HG03039 (cell line): ENCODE data around the gene SNX24.

Experiments
- ATAC-seq: cut with Tn5 transposase; IDR thresholded peaks from one replicate; pipeline ENCODE4 v1.9.1; 2021; ENCODE audit warnings: mild to moderate bottlenecking, moderate library complexity; ENCODE audit not compliant: unreplicated experiment

Gene SNX24

DNA sequence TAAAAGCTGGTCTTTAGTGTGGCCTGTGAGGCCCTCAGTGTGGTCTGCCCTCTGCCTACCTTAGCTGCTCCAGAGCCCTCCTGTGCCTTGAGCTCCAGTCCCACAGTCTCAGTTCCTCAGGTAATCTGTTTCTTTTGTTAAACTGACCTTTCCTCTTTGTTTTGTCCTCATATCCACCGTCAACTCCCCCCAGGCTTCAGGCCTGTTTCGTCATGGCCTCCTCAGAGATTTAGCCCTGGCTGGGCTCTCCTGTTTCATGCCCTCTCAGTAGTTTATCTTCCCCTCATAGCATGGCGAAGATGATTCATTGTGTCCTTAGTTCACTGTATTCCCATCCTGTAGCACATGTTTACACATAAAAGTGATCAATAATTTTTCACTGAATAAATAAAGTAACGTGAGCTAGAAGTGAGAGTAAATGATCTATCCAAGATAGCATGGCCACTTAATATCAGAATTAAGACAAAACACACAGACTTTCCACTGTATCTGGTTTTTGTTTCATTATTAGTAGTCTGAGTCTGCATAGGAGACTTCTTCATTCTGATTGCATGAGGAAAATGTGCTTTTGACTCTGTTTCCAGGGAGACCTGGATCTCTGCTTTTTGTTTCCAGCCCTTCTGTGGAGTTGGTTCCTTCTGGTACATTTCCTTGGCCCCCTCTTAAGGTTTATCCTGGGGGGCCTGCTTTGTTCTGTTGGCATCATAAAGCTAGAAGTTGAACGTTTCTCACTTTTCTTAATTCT lies 70.5 kb downstream of the SNX24 start:
- peak; percentile 89 for ATAC-seq

DNA sequence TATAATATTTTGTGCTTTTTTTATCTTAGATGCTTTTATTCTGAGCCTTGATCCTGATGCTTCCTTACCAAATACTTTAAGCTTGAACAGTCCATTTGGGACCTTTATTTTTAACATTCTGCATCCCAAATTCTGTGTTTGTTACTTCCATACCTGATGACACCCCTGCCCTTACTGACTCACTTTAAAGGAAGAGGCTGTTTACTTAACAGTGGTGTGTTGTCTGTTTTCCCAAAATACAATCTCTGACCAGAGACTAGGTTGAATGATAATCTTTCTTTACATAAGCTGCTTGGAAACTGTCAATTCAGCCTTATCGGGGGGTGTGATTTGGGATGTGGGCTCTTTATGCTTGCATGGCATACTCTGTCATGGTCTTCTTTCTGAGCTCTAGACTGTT lies 71.1 kb downstream of the SNX24 start:
- ATAC-seq: no peak

DNA sequence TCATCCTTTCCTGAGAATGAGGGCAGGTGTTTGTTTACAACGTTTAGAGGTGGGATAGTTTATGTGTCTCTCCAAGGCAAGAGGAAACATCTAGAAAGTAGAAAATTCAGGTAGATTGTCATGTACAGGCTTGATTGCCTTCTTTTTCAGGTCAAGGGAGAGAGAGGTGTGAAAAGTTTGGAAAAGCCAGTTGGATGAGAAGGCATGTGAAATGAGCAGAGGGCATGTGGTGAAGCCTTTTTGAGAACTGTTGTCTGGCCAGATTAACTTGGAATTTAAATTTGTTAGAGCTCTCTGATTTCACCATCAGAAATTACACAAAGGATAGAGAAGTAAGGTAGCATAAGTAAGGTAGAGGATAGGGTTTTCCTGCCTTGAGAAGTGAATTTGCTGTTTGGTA lies 74.6 kb downstream of the SNX24 start:
- ATAC-seq: no peak

DNA sequence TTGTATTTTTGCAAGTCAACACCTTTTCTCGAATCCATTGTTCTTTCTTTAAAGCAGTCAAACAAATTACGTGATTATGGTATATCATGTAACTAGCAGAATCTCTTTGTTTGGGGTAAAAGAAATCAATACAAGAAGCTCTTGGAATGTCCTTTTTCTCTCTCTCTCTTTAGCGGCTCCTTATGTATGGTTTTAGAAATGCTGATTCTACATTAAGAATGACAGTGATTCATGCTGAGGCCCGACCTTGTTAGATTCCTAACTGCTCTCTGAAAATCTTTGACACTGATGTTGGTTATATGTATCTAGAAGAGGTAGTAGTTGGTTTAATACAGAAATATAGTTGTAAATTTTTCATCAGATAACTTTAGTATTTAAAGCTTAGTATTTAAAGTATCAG lies 76.4 kb downstream of the SNX24 start:
- ATAC-seq: no peak

DNA sequence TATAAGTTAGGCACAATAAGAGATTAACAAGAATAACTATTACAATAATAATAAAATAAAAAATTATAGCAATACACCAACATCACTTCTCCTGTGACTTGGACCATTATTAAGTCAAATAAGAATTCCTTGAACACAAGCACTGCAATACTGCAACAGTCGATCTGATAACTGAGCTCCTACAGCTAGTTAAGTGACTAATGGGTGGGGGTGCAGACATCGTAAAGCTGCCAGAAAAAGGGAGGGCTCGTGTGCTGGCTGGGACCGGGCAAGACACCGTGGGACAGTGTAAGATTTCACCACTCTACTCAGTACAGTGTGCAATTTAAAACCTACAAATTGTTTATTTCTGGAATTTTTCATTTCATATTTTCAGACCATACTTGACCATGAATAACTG lies 78.8 kb downstream of the SNX24 start:
- ATAC-seq: no peak

DNA sequence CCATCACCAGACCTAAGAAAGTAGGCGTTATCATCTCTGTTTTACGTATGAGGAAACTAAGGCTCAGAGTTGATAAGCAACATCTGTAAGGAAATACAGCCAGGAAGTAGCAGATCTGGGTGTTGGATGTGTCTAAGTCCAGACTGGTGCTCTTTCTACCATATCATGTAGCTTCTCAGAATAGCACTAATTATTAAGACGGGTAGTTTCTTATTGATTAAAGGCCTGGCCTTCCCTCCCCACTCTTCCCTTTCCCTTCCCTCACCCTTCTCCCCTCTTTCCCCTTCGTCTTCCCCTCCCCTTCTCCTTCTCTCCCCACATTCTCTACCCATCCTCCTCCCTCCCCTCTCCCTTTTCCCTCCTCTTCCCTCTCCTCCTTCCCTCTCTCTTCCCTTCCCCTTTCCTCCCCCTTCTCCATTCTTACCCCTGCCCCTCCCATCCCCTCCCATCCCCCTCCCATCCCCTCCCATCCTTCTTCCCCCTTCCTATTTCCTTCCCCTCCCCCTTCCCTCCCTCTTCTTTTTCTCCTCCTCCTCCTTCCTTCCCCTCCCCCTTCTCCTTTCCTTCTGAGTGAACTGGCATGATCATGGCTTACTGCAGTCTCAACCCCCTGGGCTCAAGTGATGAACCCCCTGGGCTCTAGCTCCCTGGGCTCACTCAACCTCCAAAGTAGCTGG lies 79.4 kb downstream of the SNX24 start:
- no peak for ATAC-seq

DNA sequence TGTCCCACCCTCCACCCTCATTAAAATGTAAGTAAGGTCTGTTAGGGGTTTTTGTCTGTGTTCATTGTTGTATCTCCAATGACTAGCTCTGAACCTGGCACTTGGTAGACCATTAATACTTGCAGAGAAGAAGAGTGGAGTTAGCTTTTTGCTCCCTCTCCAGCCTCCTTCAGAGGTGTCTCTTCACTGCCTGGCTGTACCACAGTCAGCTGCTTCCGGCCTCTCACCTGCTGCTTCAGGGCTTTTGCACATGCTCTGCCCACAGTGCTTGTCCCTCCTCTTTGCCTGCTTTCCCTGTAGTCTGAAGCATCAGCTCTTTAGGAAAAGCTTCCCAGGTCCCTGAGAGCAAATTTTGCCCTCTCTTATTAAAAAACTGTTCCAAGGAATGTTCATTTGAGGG lies 83.6 kb downstream of the SNX24 start:
- no peak for ATAC-seq

DNA sequence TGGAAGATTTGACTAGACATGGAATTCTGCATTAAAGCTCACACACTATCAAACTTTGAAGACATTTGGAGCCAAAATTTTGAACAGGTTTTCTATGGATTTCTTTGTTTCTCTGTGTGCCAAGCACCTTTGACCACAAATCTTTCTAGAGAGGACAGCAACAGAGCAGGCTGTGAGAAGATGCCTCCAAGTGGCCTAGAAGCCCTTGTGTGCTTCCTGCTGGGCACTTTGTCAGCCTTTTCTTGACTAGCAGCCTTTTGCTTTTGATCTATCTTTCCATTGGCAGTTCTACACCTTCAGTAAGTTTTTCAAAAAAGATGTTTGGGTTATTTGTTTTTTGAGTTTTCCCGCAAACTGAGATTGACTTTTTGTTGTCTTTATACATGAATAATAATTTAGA lies 84.6 kb downstream of the SNX24 start:
- ATAC-seq: no peak

DNA sequence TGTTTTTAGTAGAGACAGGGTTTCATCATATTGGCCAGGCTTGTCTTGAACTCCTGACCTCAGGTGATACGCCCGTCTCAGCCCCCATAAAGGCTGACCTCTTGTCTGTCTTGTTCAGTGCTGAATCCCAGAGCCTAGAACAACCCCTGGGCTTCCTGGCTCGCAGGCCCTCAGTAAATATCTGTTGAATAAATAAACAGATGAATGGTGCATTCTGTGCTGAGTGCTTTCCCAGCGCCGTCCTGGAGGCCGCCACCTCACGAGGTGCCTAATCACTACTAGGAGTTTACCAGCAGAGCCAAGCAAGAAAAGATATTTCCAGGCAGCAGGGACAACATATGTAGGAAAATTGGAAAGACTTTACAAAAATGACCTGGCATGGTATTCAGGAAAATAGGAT lies 88.5 kb downstream of the SNX24 start:
- no peak for ATAC-seq

DNA sequence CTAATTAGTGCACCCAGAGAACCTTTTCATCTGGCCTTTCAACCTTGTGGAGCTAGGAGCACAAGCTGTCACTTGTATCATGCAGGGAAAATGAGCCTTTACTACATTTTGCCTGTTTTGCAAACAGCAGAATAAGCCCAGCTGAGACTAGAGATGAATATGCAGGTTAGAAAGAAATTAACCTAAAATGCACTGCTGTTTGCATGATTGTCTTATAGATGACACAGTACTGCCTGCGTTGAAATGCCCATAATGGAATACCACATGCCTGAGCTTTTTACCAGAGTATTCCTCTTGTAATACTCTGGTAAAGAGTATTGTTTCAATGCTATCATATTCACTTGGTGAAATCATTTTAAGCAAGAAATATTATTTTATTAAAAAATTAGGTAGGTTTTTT lies 90.7 kb downstream of the SNX24 start:
- ATAC-seq: no peak

DNA sequence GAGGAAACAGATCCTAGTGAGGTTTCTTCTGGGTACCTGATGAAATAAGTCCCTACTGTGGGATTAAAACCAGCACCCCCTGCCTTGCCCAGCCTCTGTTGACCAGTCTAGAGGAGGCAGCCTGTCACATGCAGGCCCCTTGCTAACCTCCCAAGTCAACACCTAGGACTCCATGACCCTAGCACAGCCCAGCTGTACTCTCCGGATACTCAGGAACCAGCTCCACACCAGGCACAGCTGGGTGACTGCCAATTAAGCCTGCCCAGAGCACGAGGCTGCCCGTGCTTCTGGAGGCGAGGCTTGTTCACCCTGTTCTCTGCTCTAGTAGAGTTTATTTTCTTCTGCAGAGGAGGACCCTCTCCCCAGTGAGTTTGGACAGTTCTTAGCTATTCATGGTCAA lies 92.5 kb downstream of the SNX24 start:
- no peak for ATAC-seq

DNA sequence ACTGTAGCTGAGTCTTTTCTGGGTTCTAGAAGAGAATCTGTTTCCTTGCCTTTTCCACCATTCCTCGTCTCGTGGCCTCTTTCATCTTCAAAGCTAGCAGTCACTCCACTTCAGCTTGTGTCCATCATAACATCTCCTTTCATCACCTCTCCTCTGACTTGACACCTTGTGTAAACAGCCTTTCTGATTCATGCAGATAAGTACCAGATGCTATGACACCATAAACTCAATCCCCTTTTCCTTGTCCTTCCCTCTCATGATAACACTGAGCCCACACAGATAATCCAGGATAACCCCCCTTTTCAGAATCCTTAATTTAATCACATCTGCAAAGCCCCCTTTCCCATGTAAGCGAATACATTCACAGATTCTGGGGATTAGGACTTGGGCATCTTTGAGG lies 95.5 kb downstream of the SNX24 start:
- no peak for ATAC-seq

DNA sequence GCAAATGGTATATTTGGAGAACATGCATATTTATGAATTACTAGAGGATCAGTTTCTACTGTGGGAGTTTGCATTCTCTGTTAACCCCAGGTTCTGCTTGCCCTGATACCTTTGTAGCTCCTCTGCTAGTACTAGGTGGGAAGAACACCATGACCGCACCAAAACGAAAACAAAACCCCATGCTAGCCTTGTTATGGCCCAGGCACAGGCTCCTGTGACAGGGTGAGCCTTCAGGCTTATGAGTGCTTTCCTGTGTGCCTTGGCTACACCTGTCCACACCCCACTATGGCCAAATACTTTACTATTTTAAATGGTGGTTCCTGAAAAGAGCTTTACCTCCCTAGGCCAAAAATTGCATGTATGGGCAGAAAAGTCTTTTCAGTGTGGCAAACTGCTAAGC lies 96.3 kb downstream of the SNX24 start:
- ATAC-seq: no peak

DNA sequence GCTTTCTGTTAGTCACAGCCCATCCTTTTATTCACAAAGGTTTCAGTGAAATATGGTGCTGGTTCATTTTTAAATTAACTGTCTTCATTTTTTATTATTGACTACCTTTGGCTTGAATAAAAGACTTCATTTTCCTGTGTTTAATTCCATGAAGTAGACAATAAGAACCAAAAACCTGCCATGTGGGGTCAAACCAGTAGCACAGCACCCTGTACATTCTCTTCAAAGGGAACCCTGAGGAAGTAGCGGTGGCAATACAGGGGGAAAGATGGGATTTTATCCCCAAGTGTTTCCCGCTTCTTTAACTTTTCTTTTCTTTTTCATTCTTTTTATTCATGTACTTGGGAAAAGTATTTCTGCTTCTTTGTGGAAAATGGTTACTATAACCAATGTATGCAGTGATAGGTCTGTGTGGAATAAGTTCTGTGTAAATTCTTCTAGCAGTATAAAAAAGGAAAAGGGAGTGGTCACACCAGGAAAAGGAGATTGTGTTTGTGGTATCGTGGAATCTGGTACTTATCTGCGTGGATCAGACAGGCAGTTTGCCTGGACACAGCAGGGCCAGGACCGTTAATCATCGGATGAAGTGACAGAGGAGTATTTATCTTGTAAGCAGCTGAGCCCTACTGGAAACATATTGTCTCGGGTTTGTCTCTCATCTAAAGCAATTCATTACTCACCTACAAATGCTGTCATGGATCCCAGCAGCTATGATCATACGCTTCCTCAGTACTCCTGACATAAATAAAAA lies 96.9 kb downstream of the SNX24 start:
- no peak for ATAC-seq

DNA sequence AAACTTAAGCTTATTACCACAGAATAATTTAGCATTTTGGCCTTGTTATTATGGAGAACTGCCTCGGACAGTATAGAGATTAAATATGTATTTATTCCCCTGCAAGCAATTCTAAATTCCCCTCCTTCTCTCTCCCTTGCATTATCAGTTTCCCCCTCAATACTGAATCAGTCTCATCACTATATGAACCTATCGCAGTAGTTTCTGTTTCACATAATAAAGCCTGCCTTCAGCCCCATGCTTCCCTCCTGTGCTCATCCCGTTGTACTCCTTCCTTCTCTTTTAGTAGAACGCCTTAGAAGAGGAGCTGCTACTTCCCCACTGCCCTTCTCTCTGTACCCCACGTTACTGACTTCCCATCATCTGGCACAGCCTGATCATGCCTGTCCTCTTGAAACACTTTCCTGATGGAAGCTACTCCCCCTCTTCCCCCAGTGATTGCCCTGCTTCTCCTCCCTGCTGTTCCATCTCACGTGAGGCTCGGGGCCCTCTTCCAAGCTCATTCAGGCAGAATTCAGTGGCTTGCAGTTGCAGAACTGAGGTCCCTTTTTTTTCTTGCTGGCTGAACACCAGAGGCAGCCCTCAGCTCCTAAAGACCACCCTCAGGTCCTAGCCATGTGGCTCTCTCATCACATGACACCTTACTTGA lies 97.8 kb downstream of the SNX24 start:
- no peak for ATAC-seq

DNA sequence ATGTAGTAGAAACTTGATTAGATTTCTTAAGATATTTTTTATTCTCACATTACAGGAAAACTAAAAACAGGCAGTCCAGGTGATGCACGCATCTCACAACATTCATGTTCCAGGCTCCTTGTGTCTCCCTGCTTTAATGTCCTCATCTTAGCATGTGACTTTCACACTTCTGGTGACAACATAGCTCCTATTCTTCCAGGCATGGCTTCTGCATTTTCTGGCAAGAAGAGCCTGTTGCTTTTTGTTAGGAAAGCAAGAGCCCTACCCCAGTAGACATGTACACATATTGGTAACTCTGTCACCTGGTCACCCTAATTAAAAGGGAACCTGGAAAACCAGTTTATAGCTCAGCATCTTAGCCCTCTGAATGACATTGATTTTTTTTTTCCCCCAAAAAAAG lies 98.6 kb downstream of the SNX24 start:
- no peak for ATAC-seq

DNA sequence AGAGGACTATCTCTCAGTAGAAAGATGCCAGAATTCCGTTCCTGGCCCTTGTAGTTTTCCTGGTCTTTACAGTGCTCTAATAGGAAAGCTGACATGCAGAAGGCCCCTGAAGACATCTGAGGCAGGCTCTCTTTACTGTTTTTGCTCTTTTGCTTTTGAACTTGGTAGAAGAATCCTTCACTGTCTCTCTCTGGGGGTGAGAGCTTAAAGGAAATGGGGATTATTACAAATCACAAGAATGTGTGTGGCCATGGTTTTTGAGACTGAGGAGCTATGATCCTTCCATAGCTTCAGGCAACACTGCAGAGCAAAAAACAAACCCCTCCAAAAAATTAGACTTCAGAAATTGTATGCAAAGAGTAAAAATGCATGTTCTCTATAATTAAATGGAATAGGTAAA lies 102.0 kb downstream of the SNX24 start:
- ATAC-seq: no peak

DNA sequence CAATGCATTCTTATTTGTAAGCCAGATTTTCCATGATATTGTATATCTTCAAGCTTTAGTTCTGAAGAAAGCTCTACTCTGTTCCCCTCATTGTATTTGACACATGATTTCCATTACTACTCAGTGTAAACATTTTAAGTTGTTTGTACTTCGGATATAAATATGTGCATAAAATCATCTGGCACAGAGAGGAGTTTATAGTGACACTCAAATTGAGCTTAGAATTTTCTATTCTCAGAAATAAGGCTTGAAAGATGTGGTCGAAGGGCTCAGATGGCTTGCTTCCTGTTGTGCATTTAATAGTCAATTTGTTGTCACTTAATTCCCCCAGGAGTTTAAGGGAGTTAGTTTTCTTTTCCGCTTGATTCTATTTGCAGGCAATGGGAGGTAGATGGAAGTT lies 102.4 kb downstream of the SNX24 start:
- ATAC-seq: no peak

DNA sequence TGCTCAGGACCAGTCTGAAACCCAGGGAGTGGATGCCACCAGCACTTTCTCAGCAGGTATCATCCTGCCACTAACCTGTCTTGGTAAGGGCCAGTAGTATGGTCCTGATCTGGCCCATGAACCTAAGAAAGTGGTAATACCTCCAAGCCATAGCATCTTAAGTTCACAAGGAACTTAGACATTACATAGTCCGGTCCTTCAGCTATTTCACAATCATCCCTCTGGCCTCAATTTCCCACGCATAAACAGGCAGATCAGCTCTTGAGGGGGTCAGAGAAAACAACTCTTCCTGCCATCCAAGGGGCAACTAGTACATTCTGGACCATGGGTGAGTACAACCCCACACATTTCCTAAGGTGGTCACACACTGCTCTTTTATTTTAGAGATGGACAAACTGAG lies 102.9 kb downstream of the SNX24 start:
- no peak for ATAC-seq

DNA sequence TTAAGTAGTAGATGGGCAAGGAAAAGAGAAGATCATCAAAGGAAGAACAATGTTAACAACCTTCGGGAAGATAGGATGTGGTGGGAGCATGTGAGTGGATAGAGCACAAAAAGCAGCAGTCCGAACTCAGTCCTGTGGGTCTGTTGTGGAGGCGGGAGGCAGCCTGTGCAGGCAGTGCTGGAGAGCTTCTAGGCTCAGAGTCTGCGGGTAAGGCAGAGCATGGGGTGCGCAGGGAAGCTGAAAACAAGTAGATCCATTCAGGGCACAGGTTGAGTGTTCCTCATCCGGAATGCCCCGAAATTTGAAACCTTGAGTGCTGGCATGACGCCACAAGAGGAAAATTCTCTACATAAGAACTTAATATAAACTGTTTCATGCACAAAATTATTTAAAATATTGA lies 106.2 kb downstream of the SNX24 start:
- ATAC-seq: no peak

DNA sequence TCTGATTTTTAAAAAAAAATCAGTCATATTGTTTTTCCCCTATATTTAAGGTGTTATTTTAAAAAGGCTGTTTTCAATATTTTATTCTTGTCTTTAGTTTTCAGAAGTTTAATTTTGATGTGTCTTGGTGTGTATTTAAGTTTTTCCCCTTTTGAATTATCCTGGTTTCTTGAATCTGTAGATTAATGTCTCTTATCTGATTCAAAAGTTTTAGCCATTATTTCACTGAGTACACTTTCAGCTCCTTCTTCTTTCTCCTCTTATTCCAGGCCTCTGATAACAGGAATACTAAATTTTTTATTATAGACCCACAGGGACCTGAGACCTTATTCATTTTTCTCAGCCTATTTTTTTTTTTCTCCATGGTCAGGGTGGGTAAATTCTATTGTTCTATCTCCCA lies 109.3 kb downstream of the SNX24 start:
- no peak for ATAC-seq

DNA sequence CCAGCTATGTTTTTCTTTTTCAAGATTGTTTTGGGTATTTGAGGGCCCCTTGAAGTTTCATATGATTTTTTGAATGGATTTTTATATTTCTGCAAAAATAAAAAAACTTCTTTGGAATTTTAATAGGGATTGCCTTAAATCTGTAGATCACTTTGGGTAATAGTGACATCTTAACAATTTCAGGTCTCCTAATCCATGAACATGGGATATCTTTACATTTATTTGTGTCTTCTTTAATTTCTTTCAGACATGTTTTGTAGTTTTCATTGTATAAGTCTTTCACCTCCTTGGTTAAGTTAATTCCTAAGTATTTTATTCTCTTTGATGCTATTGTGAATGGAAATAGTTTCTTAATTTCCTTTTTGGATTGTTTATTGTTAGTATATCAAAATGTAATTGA lies 112.0 kb downstream of the SNX24 start:
- ATAC-seq: no peak
